ENCODE results near the gene CTXN3.

Gene CTXN3

DNA sequence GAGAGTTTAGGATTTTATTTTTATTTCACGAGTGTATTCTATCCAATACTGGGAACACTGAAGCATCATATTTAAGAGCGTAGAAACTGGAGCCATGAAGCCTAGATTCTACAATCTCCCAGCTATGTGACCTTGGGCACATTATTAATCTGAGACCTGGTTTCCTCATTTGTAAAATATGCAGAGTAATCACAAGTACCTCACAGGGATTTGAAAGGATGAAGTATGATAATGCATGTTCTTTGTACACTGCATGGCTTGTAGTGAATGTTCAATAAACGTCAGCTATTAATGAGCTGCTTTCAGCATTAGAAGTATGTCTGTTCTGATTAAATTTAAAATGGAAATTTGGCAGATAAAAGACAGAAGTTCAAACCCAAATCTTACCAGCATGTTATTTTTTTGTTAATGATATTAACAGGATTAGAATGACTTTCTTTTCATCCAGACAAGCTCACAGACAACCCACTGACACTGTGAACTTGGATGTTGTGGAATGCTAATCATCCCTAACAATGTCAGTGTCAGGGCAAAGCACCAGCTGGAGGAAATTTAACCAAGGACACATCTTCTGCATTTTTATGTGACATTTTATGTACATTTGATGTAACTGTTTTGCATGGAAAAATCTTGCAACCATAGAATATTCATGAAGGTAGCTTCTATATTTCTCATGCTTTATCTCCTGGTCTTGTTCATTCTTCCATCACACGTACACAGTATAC lies 27.1 kb upstream of the CTXN3 start:
- Histone ChIP-seq H3K79me2 (ENCODE audit: insufficient read depth, low read length) (no peaks in the 10 kb centered on the region), H3K4me1 (ENCODE audit: insufficient read depth, low read length) (no peaks in the 10 kb centered on the region), H3K9ac (ENCODE audit: low read depth, low read length) (no peak overlapping the region), H3K36me3 (ENCODE audit: insufficient read depth, low read length) (no peaks in the 10 kb centered on the region), H2AFZ (ENCODE audit: low read depth, low read length) (no peak overlapping the region), H3K9me3 (ENCODE audit: insufficient read depth, low read length, severe bottlenecking) (no peaks in the 10 kb centered on the region), H3K4me2 (ENCODE audit: insufficient read depth, low read length) (no peak overlapping the region), H3K4me3 (ENCODE audit: low read depth in 1 of 2, low read length in 2 of 2) (no peak overlapping the region), H3K27me3 (ENCODE audit: insufficient read depth, low read length, poor library complexity) (no peaks in the 10 kb centered on the region), H3K27ac (ENCODE audit: low read length) (no peak overlapping the region), H4K20me1 (ENCODE audit: insufficient read depth, low read length) (no peaks in the 10 kb centered on the region)
- no peak for TF ChIP-seq EZH2 (IDR thresholded peaks at IDR 0.05; ENCODE audit: borderline replicate concordance, low read depth, low read length, severe bottlenecking)
- TF ChIP-seq, protein P1, sequence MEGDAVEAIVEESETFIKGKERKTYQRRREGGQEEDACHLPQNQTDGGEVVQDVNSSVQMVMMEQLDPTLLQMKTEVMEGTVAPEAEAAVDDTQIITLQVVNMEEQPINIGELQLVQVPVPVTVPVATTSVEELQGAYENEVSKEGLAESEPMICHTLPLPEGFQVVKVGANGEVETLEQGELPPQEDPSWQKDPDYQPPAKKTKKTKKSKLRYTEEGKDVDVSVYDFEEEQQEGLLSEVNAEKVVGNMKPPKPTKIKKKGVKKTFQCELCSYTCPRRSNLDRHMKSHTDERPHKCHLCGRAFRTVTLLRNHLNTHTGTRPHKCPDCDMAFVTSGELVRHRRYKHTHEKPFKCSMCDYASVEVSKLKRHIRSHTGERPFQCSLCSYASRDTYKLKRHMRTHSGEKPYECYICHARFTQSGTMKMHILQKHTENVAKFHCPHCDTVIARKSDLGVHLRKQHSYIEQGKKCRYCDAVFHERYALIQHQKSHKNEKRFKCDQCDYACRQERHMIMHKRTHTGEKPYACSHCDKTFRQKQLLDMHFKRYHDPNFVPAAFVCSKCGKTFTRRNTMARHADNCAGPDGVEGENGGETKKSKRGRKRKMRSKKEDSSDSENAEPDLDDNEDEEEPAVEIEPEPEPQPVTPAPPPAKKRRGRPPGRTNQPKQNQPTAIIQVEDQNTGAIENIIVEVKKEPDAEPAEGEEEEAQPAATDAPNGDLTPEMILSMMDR (IDR thresholded peaks at IDR 0.05; ENCODE audit: borderline replicate concordance, extremely low read depth, low read length, poor library complexity, severe bottlenecking) = no peak
- DNase-seq (no peak), ATAC-seq (ENCODE audit: insufficient read depth, low read depth) (no peak)

DNA sequence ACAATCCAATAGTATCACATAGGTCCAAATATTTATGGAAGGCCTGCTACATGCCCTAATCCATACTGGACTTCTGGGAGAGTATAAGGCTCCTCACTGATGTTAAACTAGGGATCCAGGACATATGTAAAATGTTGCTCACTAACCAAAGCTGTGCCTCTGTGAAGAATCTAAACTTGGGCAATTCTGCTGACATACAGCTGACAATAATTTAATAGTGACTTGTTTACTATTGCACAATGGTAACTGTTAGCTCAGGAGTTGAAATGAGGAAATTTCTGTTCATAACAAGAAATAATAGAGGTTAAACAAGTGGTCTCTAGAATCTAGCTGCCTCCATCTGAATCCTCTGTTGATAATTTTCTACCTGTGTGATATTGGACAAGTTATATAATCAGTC lies 14.9 kb upstream of the CTXN3 start:
- TF ChIP-seq, protein P1 (IDR thresholded peaks at IDR 0.05; ENCODE audit: borderline replicate concordance, extremely low read depth, low read length, poor library complexity, severe bottlenecking) = no peak
- no peak for TF ChIP-seq EZH2 (IDR thresholded peaks at IDR 0.05; ENCODE audit: borderline replicate concordance, low read depth, low read length, severe bottlenecking)
- no peaks in the 10 kb centered on the region for H3K27me3 ChIP-seq (ENCODE audit: insufficient read depth, low read length, poor library complexity)
- DNase-seq = no peak
- H3K4me2 ChIP-seq (ENCODE audit: insufficient read depth, low read length) = no peak overlapping the region
- no peak overlapping the region for H2AFZ ChIP-seq (ENCODE audit: low read depth, low read length)
- no peaks in the 10 kb centered on the region for H3K9me3 ChIP-seq (ENCODE audit: insufficient read depth, low read length, severe bottlenecking)
- ATAC-seq (ENCODE audit: insufficient read depth, low read depth) = no peak
- H3K4me1 ChIP-seq (ENCODE audit: insufficient read depth, low read length) = no peaks in the 10 kb centered on the region
- H3K79me2 ChIP-seq (ENCODE audit: insufficient read depth, low read length) = no peaks in the 10 kb centered on the region
- H3K36me3 ChIP-seq (ENCODE audit: insufficient read depth, low read length) = no peaks in the 10 kb centered on the region
- H3K9ac ChIP-seq (ENCODE audit: low read depth, low read length) = no peak overlapping the region
- no peak overlapping the region for H3K4me3 ChIP-seq (ENCODE audit: low read depth in 1 of 2, low read length in 2 of 2)
- H3K27ac ChIP-seq (ENCODE audit: low read length) = no peak overlapping the region
- no peaks in the 10 kb centered on the region for H4K20me1 ChIP-seq (ENCODE audit: insufficient read depth, low read length)

DNA sequence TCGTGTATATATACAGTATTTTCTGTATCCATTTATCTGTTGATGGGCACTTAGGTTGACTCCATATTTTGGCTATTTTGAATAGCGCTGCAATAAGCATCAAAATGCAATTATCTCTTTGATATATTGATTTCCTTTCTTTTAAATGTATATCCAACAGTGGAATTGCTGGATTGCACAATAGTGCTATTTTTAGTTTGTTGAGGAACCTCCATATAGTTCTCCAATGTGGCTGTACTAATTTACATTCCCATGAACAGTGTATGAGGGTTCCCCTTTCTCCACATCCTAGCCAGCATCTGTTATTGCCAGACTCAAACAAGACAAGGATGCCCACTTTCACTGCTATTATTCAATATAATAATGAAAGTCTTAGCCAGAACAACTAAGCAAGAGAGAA lies 9.1 kb upstream of the CTXN3 start:
- ATAC-seq (ENCODE audit: insufficient read depth, low read depth) = no peak
- H3K4me1 ChIP-seq (ENCODE audit: insufficient read depth, low read length) = no peaks in the 10 kb centered on the region
- DNase-seq = no peak
- H3K27me3 ChIP-seq (ENCODE audit: insufficient read depth, low read length, poor library complexity) = no peaks in the 10 kb centered on the region
- TF ChIP-seq, protein P1 (IDR thresholded peaks at IDR 0.05; ENCODE audit: borderline replicate concordance, extremely low read depth, low read length, poor library complexity, severe bottlenecking) = no peak
- TF ChIP-seq EZH2 (IDR thresholded peaks at IDR 0.05; ENCODE audit: borderline replicate concordance, low read depth, low read length, severe bottlenecking) = no peak
- no peaks in the 10 kb centered on the region for H3K9me3 ChIP-seq (ENCODE audit: insufficient read depth, low read length, severe bottlenecking)
- no peaks in the 10 kb centered on the region for H3K36me3 ChIP-seq (ENCODE audit: insufficient read depth, low read length)
- H3K4me3 ChIP-seq (ENCODE audit: low read depth in 1 of 2, low read length in 2 of 2) = no peak overlapping the region
- H3K9ac ChIP-seq (ENCODE audit: low read depth, low read length) = no peak overlapping the region
- no peaks in the 10 kb centered on the region for H4K20me1 ChIP-seq (ENCODE audit: insufficient read depth, low read length)
- H2AFZ ChIP-seq (ENCODE audit: low read depth, low read length) = no peak overlapping the region
- H3K27ac ChIP-seq (ENCODE audit: low read length) = no peak overlapping the region
- no peaks in the 10 kb centered on the region for H3K79me2 ChIP-seq (ENCODE audit: insufficient read depth, low read length)
- H3K4me2 ChIP-seq (ENCODE audit: insufficient read depth, low read length) = no peak overlapping the region
